NCI-H2196 treated with DMSO at 0.1 percent for 48 hours (cell line): Measurements from ENCODE around the gene XYLT1.

ENCODE experiments used
- DNase-seq: peaks from one replicate; lab custom pipeline; 2025; ENCODE audit not compliant: unreplicated experiment; lab: John Stamatoyannopoulos, UW

Gene XYLT1

DNA sequence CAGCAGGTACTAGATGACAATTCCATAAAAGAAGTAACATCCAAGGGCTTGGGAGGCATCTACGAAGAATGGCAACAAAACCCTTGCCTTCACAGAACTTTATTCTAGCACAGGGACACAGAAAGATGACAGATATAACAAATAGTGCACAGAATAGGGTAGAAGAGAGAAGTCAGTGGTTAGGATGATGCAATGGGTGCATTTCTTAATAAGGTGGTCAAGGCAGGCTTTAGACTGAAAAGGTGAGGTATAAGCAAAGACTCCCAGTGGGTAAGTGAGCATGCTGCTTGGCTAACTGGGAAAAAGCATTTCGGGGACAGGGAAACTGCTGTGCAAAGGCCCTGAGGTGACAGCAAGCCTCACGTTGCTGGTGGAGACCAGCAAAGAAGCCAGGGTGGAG lies 175.9 kb downstream of the XYLT1 start:
- no peak for DNase-seq

- no peak for DNase-seq
Observed at GRCh38 chr16:17293813-17294558, 176.8 kb downstream of the XYLT1 start.

- no peak for DNase-seq
Observed at GRCh38 chr16:17291289-17291688, 179.5 kb downstream of the XYLT1 start.

DNA sequence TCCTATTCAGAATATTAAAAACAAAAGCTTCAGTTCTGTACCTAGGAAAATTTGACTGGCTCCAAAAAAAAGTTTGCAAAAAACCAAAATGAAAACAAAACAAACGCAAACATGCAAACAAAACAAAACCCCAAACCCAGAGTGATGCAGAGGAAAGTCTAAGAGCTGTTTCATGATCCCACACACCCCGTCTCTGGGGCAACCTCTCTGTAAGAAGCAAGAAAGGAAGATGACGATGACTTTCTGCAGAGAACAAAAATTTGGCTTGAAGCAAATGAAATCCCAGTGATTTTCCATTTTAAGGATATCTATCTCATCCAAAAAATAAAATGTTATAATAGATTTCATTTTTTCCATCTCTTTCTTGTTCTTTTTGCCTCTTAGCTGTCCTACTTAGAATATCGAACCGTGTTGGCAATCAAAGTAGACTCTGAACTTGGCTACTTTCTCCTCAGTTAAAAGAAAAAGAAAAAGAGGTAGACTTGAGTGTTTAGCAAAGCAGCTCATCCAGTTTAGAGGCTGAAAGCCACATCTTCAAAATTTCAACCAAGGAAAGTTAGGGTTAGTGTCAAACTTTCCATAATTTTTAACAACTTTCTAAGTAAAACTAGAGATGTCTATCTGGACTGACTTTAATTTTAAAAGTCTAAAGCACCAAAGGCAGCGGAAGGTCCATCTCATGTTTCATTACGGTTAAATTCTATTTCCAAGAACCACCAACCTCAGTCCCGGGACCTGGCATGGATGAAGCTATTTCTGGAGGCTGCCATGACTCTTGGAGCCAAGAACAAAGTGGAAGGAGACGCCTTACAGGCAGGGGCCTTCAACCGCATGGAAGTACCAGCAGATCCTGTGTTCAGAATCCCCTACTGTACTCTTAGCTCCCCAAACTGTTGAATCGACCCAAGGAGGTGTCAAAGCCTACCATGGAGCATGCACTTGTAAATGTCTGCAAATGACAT lies 180.8 kb downstream of the XYLT1 start:
- no peak for DNase-seq

DNA sequence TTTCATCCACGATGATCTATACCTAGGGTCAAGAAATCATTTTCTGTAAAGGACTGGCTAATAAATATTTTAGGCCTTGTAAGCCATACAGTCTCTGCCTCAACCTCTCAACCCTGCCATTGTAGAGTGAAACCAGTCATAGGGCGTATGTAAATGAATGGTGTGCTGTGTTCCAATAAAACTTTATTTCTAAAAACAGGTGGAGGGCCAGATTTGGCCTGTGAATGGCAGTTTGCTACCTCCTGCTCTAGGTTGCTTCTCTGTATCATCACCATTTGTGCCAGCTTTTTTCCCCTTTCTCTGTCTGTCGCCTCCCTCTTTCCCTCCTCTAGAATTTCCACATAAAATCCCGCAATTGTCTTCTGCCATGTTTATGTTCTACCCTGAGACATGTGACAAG lies 181.7 kb downstream of the XYLT1 start:
- no peak for DNase-seq

DNA sequence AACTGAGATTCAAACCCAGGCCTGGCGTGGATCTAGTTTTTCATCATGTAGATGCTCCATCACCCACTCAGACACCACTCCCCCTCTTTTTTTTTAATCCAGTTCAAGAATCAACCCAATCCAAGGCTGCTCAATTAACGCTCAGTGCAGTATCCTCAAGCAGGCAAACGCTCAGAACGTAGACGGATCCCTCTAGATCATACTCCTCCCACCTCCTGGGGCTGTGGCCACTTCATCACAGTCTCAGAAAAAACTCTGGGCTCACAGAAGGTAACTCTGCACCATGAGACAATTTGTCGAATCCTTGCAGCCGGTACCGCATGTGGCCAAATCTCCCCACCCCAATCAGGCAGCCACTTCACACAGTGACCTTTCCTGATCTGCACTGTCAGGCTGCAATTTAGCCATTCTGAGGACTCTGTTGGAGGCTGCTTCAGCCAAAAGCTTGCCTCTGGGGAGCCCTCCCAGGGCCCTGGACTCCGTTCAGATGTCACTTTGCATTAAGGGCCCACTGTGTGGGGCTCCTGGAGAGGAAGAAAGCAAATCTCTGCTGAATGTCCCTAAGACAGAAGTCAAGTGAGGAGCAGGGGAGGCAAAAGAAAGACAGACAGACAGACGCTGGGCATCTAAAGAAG lies 183.5 kb downstream of the XYLT1 start:
- no peak for DNase-seq

DNA sequence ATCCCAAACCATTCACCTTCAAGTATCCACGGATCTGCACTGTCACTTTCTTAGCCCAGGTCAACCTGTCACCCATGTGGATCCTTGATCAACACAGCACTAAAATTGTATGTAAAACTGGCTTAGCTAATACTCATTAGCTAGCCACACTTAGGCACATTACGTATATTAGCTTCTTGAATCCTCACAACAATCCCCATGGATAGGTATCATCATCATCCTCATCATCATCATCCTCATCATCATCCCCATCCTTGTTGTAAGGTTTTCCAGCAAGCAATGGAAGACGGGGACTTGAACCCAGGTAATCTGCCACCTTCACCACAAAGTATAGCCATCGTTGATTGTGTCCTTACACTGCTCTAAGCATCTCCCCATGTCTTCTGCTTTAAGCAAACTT lies 184.3 kb downstream of the XYLT1 start:
- no peak for DNase-seq

GRCh38 chr16:17283016-17283415 lies 187.7 kb downstream of the XYLT1 start:
- no peak for DNase-seq

- no peak for DNase-seq
Observed at GRCh38 chr16:17282247-17282646, 188.5 kb downstream of the XYLT1 start.

GRCh38 chr16:17281052-17281451 lies 189.7 kb downstream of the XYLT1 start:
- DNase-seq = no peak

DNA sequence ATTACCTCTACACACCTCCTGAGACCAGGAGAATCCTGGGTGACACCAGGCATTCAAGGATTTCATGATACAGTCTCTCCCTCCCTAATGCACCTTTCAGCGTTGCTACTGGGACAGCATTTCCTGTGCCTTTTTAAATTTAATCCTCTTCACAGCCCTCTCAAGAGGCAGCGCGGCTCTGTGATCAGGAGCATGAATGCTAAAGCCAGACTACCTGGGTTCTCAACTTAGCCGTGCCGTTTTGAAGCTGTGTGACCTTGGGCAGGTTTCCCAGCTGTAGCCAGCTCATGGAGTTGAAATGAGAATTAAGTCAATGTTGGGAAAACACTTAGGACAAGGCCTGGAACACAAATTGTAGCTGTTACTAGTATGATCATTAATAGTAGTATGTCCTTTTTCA lies 191.8 kb downstream of the XYLT1 start:
- DNase-seq = no peak

DNA sequence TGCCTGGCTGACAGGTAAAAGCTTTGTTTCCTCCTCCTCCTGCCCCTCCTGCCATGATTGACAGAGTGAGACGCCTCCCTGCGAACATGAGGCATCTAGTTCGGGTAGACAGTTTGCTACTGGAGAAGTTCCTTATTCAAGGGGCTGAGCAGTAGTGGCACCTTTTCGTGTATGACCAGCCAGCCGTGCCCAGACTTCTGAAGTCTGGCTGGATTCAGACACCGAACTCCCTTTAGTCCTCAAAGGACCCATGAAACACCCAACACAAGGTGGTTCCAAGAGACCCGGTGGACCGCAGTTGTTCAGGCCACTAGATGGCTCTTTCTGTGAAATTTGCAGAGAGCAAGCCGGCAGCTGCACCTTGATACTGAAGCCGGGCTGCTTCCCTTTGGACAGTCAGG lies 192.8 kb downstream of the XYLT1 start:
- no peak for DNase-seq

GRCh38 chr16:17276610-17277009 lies 194.2 kb downstream of the XYLT1 start:
- DNase-seq = no peak

DNA sequence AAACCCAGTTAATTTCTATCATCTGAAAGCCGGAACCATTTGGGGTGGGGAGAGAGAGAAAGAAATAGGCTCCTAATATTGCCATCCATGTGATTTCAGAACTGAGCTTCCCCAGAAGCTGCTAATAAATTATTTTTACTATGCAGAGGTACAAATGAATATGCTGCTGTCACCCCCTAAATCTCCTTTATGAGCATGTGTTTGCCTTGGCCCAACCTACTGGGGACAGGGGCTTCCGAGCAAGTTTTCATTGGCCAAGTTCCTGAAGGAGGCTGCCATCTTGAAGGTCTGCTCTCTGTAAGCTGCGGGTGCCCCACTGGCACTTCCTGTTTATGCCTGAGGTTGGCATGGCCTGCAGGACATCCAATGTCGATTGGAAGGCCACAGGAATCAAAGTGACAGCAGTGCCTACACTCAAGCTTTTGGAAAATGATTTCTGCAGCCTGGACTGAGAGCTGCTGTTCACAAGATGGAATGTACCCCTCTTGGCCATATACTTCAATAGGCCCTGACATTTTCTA lies 194.7 kb downstream of the XYLT1 start:
- no peak for DNase-seq

DNA sequence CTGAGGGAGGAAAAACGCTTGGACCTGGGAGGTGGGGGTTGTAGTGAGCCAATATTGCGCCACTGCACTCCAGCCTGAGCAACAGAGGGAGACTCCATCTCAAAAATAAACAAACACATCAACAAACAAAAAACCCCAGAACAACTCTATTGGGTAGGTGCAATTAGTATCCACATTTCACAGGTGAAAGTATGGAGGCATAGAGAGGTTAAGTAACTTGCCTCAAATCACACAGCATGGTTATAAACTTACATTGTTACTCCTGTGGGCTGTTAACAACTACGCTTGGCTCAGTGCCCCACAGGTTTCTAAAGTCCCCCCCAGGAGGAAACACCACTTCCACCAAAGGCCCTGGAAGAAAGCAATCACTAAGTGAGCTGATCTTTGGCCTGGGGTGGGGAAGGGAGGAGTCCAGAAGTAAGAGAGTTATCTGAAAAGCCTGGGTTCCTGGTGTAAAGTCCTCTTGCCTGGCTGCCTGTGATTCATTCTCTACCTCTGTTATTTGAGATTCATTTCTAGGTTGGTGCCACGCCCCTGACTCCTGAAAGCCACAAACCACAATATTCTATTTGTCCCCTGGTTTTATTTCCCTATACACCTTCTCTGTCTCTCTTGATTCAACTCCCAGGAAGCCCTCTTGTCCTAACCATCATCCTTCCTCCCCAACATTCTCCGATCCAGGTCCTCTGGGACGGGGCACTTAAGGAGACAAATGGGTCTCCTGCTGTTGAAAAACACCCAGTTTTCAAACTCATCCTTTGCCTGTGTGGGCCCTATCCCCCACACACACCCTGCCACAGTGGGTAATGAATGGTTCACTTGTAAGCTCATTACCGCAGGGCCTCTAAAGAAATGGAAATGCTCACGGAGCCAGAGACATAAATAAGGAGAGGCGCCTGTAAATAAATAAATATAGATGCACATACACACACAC lies 195.4 kb downstream of the XYLT1 start:
- DNase-seq = peak; percentile 17

DNA sequence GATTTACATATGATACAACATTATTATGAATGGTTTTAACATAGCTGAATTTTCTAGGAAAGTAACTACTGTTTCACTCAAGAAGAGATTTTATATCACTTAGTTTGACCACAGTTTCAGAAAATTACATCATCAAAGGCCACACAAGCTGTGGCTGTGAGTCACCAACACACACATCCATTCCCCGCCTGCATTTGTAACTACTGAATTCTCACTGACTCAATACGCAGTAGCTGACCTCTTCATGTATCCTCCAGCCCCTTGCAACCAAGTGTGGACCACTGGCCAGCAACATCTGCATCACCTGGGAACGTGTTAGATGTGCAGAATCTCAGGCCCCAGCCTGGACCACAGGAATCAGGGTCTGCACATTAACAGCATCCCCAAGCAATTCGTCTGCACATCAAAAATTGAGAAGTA lies 197.6 kb downstream of the XYLT1 start:
- no peak for DNase-seq

- no peak for DNase-seq
Observed at GRCh38 chr16:17272716-17273115, 198.0 kb downstream of the XYLT1 start.

DNA sequence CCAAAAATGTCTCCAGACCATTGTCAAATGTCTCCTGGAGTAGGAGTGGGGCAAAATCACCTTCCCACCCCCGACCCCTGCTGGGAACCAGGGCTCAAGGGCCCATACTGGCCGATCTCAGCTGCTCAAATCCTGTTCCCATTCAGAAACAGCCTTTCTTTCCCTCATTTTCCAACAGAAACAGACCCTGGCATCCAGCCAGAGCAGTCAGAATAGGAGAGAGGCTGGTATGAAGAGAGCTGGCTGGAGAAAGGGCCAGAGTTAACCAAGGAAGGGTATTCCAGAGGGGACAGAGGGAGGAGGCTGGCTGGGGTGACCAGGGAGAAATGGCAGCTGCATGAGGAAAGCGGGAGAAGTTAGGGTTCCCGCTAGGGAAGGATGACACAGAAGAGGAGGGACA lies 199.1 kb downstream of the XYLT1 start:
- no peak for DNase-seq

DNA sequence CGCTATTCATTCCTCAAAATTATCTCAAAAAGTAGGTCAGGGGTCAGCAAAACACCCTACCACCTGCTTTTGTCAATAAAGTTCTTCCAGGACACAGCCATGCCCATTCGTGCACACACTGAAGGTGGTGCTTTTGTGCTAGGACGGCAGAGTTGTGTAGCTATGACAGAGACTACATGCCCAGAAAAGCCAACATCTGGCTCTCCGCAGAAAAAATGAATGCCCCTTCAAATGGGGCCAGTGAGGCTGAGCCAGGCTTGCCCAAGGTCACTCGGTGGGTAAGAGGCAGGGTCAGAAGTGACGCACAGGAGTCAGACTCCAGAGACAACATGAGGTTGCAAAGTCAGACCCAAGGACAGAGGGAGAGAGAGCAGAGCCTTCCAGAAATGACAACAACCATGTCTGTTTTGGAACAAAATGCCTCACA lies 200.1 kb downstream of the XYLT1 start:
- peak; percentile 16 for DNase-seq

- DNase-seq = no peak
Observed at GRCh38 chr16:17270111-17270510, 200.6 kb downstream of the XYLT1 start.
